Spleen (tissue), 11 donors: ENCODE data around the gene TGFBR3L. TPM values are rescaled to one million over a fixed set of nuclear protein-coding genes. Genes with fewer than 3 reads are reported as not detected.
A peak's percentile ranks its signal among the peaks of the same experiment; 100 is the strongest.
"Not testable (repeated sequence)": the region's sequence is repeated elsewhere in the genome, so short reads cannot be mapped to it uniquely, and the experiment has no call there.

Experiments used
- DNase-seq: peaks from one replicate; pipeline ENCODE4 v3.0.0-alpha.2; 2020
- H3K27ac ChIP-seq, 8 donors: fragments of 200-600 bp; sonication (generic) in 7 of 8; 1 replicate in 4 of 8; 2 replicates in 4 of 8; pipeline versions ENCODE4 v1.5.0 to v1.8.0; 2016 to 2021; ENCODE audit warnings: inconsistent platforms in 4 of 8, mild to moderate bottlenecking in 4 of 8, moderate library complexity in 1 of 8
- H3K27me3 ChIP-seq, 7 donors: fragments of 200-600 bp; sonication (generic) in 6 of 7; replicated peaks in 1 of 7; 1 replicate in 4 of 7; 2 replicates in 3 of 7; pipeline versions ENCODE4 v1.5.0 to v1.8.0; 2016 to 2021; ENCODE audit warnings: inconsistent platforms in 3 of 7, mild to moderate bottlenecking in 1 of 7
- H3K36me3 ChIP-seq, 6 donors: fragments of 200-600 bp; sonication (generic) in 5 of 6; 1 replicate in 4 of 6; 2 replicates in 2 of 6; pipeline versions ENCODE4 v1.5.0 to v1.8.0; 2016 to 2021; ENCODE audit warnings: inconsistent platforms in 2 of 6
- H3K4me1 ChIP-seq, 6 donors: fragments of 200-600 bp; sonication (generic) in 5 of 6; 1 replicate in 3 of 6; 2 replicates in 3 of 6; pipeline versions ENCODE4 v1.5.0 to v1.8.0; 2016 to 2021; ENCODE audit warnings: inconsistent platforms in 3 of 6
- H3K4me3 ChIP-seq, 8 donors: fragments of 200-600 bp; sonication (generic) in 7 of 8; 1 replicate in 4 of 8; 2 replicates in 4 of 8; pipeline versions ENCODE4 v1.5.0 to v1.8.0; 2016 to 2021; ENCODE audit warnings: inconsistent platforms in 4 of 8, mild to moderate bottlenecking in 4 of 8, moderate library complexity in 2 of 8
- H3K9me3 ChIP-seq, 8 donors: fragments of 200-600 bp; sonication (generic) in 7 of 8; 1 replicate in 4 of 8; 2 replicates in 4 of 8; pipeline versions ENCODE4 v1.5.0 to v1.8.0; 2016 to 2021; ENCODE audit warnings: inconsistent platforms in 4 of 8
- CTCF ChIP-seq, 11 experiments: fragments of 200-600 bp in 7 of 11; fragments of 450-650 bp in 4 of 11; sonication (generic) in 4 of 11; IDR thresholded peaks in 8 of 11; conservative IDR thresholded peaks in 3 of 11; 1 replicate in 7 of 11; 2 replicates in 4 of 11; pipeline versions ENCODE4 v1.4.0 to v1.8.0; 2016 to 2021; ENCODE audit warnings: antibody characterized with exemption in 11 of 11, inconsistent platforms in 4 of 11, mild to moderate bottlenecking in 1 of 11
- POLR2A ChIP-seq, 3 donors: fragments of 450-650 bp; IDR thresholded peaks; one replicate each; pipeline ENCODE4 v1.5.1; 2017; ENCODE audit warnings: antibody characterized with exemption in 3 of 3, mild to moderate bottlenecking in 1 of 3
- POLR2AphosphoS5 ChIP-seq, 3 donors: sonication (generic); formaldehyde crosslinking; IDR thresholded peaks; one replicate each; pipeline ENCODE4 v1.5.1; 2017; ENCODE audit warnings: antibody characterized with exemption in 3 of 3
- WGBS, 5 donors: extraction: QIAGEN DNeasy Blood & Tissue Kit in 3 of 5; methylation state at CpG; one replicate each; pipeline versions ENCODE4 v1.1.5 to v1.1.7; 2013 to 2018; 5-methylcytosine and 5-hydroxymethylcytosine counted together
- intact Hi-C: fragments of 100-400 bp; cut with DNase I; formaldehyde crosslinking; loops from one replicate; pipeline ENCODE4 v1.15.0; 2023; ENCODE audit warnings: low total_unique reads
- polyA plus RNA-seq, 3 donors: library from polyadenylated mRNA; stranded (reverse); fragments of 200-250 nt; gene quantifications; one replicate each; pipeline ENCODE4 v1.2.1, GENCODE V29; 2013
- total RNA-seq, 7 donors: library from RNA; depleted of rRNA in 3 of 7; stranded (reverse); fragments of >200 nt in 3 of 7; fragmentation: NEBNext Ultra II Directional in 4 of 7; extraction: Animal tissue kit (Norgen Biotek cat#: 25700) in 4 of 7; gene quantifications; one replicate each; pipeline versions ENCODE4 v1.1.0 to v1.2.1, GENCODE V29; 2016 to 2021
- donor health status: healthy with polysubstance abuse.
- donor health status: DM: no; HTN: no; CAD: no; lungs with moderate emphysema.
- donor health status: DM: no; HTN: no; CAD: no.
- donor health status: Bipolar disorder and iron deficiency.
- donor health status: healthy.
- donor health status: DM: no; HTN: no; CAD: no.
- donor health status: DM: yes; HTN: yes; CAD: no.

Gene TGFBR3L
- total and polyA plus RNA-seq, 10 donors: 0.11 TPM; not detected in 9

DNA sequence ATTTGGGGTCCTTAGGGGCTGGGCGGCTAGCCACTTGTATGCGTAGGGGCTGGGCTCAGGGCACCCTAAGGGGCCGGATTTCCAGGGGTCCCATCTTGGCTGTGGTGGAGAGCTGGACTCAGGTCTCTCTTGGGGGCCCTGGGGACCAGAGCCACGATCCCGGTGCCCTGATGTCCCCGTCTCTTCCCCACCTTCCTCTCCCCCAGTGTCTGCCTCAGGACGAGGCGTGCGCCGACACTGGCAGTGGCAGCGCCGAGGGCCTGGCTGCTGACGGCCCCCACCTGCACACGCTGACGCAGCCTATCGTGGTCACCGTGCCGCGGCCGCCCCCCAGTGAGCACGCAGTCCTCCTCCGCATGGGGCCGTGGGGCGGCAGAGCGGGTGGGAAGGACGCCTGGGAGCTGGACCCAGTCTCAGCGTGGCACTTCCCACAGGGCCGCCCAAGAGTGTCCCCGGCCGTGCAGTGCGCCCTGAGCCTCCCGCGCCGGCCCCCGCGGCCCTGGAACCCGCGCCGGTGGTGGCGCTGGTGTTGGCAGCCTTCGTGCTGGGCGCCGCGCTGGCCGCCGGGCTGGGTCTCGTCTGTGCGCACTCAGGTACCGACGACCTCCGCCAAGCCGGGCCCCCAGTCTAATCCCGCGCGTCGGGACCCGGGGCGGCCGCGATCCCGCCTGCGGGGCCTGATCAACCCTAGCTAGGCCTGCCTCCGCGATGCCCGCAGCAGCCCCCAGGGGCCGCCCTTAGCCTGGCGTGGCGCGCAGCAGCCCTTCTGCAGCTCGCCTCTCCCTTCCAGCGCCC is 2.8 kb downstream of the TGFBR3L start:
- DNase-seq: peak; percentile 90
- peaks cover 0 to 61% (median 52%) of the 10 kb centered on the region in 7 donors for H3K27me3 ChIP-seq
- H3K9me3 ChIP-seq: no peaks in the 10 kb centered on the region
- H3K4me1 ChIP-seq: peaks cover 36 to 69% (median 59%) of the 10 kb centered on the region in 6 donors
- no peak for TF ChIP-seq POLR2A (IDR thresholded peaks at IDR 0.05)
- peak in 1 of 3 donors; percentile 68 for TF ChIP-seq POLR2AphosphoS5 (IDR thresholded peaks at IDR 0.05)
- peak; percentile 19 to 78 (median 68) for TF ChIP-seq CTCF (IDR thresholded peaks at IDR 0.05 in 8 of 11, conservative IDR thresholded peaks at IDR 0.05 in 3 of 11)
- peaks cover 2 to 25% (median 11%) of the 10 kb centered on the region in 6 donors for H3K36me3 ChIP-seq
- H3K27ac ChIP-seq: peak overlapping the region in 2 of 8 donors; percentile 18 to 55
- H3K4me3 ChIP-seq: peak overlapping the region in 7 of 8 donors; percentile 25 to 70 (median 41)
- 1 to 2% (median 1%) methylated on average over 26 to 71 of the region's 71 CpGs for WGBS, 5 donors
- intact Hi-C loops: no loop called here

DNA sequence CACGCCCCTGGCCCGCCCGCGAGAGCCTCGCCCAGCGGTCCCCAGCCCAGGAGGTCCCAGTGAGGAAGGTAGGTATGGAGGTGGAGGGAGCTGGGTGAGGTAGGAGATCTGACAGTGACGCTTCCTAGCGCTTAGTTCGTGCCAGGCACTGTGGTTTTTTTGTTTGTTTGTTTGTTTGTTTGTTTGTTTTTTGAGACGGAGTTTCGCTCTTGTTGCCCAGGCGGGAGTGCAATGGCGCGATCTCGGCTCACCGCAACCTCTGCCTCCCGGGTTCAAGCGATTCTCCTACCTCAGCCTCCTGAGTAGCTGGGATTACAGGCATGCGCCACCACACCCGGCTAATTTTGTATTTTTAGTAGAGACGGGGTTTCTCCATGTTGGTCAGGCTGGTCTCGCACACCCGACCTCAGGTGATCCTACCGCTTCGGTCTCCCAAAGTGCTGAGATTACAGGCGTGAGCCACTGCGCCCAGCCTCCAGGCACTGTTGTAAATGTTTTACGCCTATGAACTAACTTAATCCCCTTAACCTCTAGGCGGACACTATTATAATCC is 3.5 kb downstream of the TGFBR3L start:
- peak overlapping the region in 1 of 8 donors; percentile 18 for H3K27ac ChIP-seq
- WGBS, 5 donors: 20 to 29% (median 22%) methylated on average over 28 to 29 of the region's 29 CpGs

GRCh38 chr19:7918615-7919421 is 4.2 kb downstream of the TGFBR3L start:
- 46 to 57% (median 49%) methylated on average over 34 to 42 of the region's 42 CpGs for WGBS, 5 donors
- H3K27me3 ChIP-seq: peaks cover 0 to 61% (median 52%) of the 10 kb centered on the region in 7 donors
- intact Hi-C loops: no loop called here
- peak overlapping the region in 1 of 8 donors; percentile 70 for H3K4me3 ChIP-seq
- H3K9me3 ChIP-seq: no peaks in the 10 kb centered on the region
- TF ChIP-seq POLR2AphosphoS5 (IDR thresholded peaks at IDR 0.05) (no peak), CTCF (IDR thresholded peaks at IDR 0.05 in 8 of 11, conservative IDR thresholded peaks at IDR 0.05 in 3 of 11) (no peak), POLR2A (IDR thresholded peaks at IDR 0.05) (no peak)
- H3K27ac ChIP-seq: no peak overlapping the region
- DNase-seq: peak; percentile 80
- H3K36me3 ChIP-seq: peaks cover 3 to 21% (median 11%) of the 10 kb centered on the region in 6 donors
- H3K4me1 ChIP-seq: peaks cover 36 to 81% (median 63%) of the 10 kb centered on the region in 6 donors

More for the DNA sequence above, 3.5 kb downstream of the TGFBR3L start:
- Histone ChIP-seq H3K4me3 (peak overlapping the region in 7 of 8 donors; percentile 25 to 70 (median 41)), H3K36me3 (peaks cover 3 to 25% (median 12%) of the 10 kb centered on the region in 6 donors), H3K4me1 (peaks cover 36 to 76% (median 63%) of the 10 kb centered on the region in 6 donors), H3K27me3 (peaks cover 0 to 61% (median 52%) of the 10 kb centered on the region in 7 donors)
- peak in 2 of 11 experiments; percentile 7 to 9 for TF ChIP-seq CTCF (IDR thresholded peaks at IDR 0.05 in 8 of 11, conservative IDR thresholded peaks at IDR 0.05 in 3 of 11)
- intact Hi-C loops, H3K9me3 ChIP-seq, DNase-seq: not testable (repeated sequence)
